Smooth muscle cell (in vitro differentiated cells): ENCODE results near the gene CEP128. TPM values are rescaled to one million over a fixed set of nuclear protein-coding genes. Genes with fewer than 3 reads are reported as not detected.

Experiments
- DNase-seq: peaks from one replicate; lab custom pipeline; 2025; ENCODE audit not compliant: unreplicated experiment; lab: John Stamatoyannopoulos, UW
- H2AFZ ChIP-seq: fragments of 200-600 bp; sonication (generic); 2 replicates; pipeline ENCODE4 v1.6.0; 2016; ENCODE audit warnings: antibody characterized with exemption, low read depth, mild to moderate bottlenecking
- H3F3A ChIP-seq: fragments of 200-600 bp; sonication (generic); 2 replicates; pipeline ENCODE4 v1.6.0; 2017; ENCODE audit warnings: antibody characterized with exemption, low read depth
- H3K27ac ChIP-seq: fragments of 200-600 bp; sonication (generic); 2 replicates; pipeline ENCODE4 v1.5.1; 2016; ENCODE audit warnings: low read depth, mild to moderate bottlenecking
- H3K27me3 ChIP-seq: fragments of 200-600 bp; sonication (generic); 2 replicates; pipeline ENCODE4 v1.6.1; 2016; ENCODE audit warnings: low read depth, mild to moderate bottlenecking
- H3K36me3 ChIP-seq: fragments of 200-600 bp; sonication (generic); 2 replicates; pipeline ENCODE4 v1.5.1; 2016; ENCODE audit warnings: low read depth
- H3K4me1 ChIP-seq: fragments of 200-600 bp; sonication (generic); 2 replicates; pipeline ENCODE4 v1.5.1; 2016; ENCODE audit warnings: low read depth
- H3K4me2 ChIP-seq: fragments of 200-600 bp; sonication (generic); 2 replicates; pipeline ENCODE4 v1.6.0; 2016; ENCODE audit warnings: mild to moderate bottlenecking
- H3K4me3 ChIP-seq: fragments of 200-600 bp; sonication (generic); 2 replicates; pipeline ENCODE4 v1.5.1; 2016; ENCODE audit warnings: mild to moderate bottlenecking
- H3K79me2 ChIP-seq: fragments of 200-600 bp; sonication (generic); 2 replicates; pipeline ENCODE4 v1.6.0; 2016; ENCODE audit warnings: low read depth, mild to moderate bottlenecking
- H3K9ac ChIP-seq: fragments of 200-600 bp; sonication (generic); 2 replicates; pipeline ENCODE4 v1.6.0; 2016; ENCODE audit warnings: low read depth
- H3K9me3 ChIP-seq: fragments of 200-600 bp; sonication (generic); replicated peaks from 2 replicates; pipeline ENCODE4 v1.5.1; 2016; ENCODE audit warnings: low read depth
- H4K20me1 ChIP-seq: fragments of 200-600 bp; sonication (generic); 2 replicates; pipeline ENCODE4 v1.6.0; 2016; ENCODE audit warnings: low read depth
- CTCF ChIP-seq: fragments of 200-600 bp; sonication (generic); IDR thresholded peaks from 2 replicates; pipeline ENCODE4 v1.5.1; 2017; ENCODE audit warnings: borderline replicate concordance, mild to moderate bottlenecking, antibody characterized with exemption; ENCODE audit not compliant: insufficient read depth, poor library complexity, severe bottlenecking
- WGBS: methylation state at CpG from one replicate; pipeline ENCODE4 v1.1.7; 2016; ENCODE audit warnings: low lambda C conversion rate; 5-methylcytosine and 5-hydroxymethylcytosine counted together
- polyA plus RNA-seq: library from polyadenylated mRNA; unstranded; fragments of >200 nt; fragmentation: Nextera tagmentation; extraction: Ambion mirVana; gene quantifications from 2 replicates; pipeline ENCODE4 v1.2.1, GENCODE V29; 2016
- total RNA-seq: library from RNA; depleted of rRNA; stranded (reverse); fragments of >200 nt; gene quantifications from 2 replicates; pipeline ENCODE4 v1.2.3, GENCODE V29; 2014

CEP128 gene
- total and polyA plus RNA-seq, 2 experiments from 2014 or later: 2.7 to 4.4 TPM

GRCh38 chr14:80628547-80628946 lies 313.0 kb downstream of the CEP128 start:
- no peak for DNase-seq
- H3K4me3 ChIP-seq: no peak overlapping the region
- no peak overlapping the region for H3K4me2 ChIP-seq
- no peaks in the 10 kb centered on the region for H3K9me3 ChIP-seq
- no peaks in the 10 kb centered on the region for H4K20me1 ChIP-seq
- H2AFZ ChIP-seq: no peak overlapping the region
- no peaks in the 10 kb centered on the region for H3K36me3 ChIP-seq
- H3K4me1 ChIP-seq: no peaks in the 10 kb centered on the region
- no peaks in the 10 kb centered on the region for H3K27me3 ChIP-seq
- no peak overlapping the region for H3K9ac ChIP-seq
- no peaks in the 10 kb centered on the region for H3K79me2 ChIP-seq
- no peaks in the 10 kb centered on the region for H3F3A ChIP-seq
- H3K27ac ChIP-seq: no peak overlapping the region
- no peak for TF ChIP-seq CTCF
- WGBS: 87% methylated on average over 6 of the region's 6 CpGs

DNA sequence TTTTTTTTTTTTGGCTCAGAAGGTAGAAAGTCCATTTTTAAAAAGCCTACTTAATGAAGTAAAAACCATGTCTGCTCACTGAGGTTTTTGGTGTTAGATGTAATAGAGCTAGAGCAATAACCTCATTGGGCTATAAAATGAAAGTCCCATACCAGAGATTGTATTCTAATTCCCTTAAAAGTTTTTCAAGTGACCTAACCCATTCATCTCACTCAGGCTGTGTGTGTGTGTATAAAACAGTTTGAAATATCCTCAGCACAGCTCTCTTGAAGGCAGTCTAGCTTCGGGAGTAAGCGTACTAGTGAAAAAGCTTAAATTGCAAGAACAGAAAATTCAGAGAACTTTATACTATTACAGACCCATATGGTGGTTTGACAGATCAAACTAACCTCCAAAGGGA lies 313.8 kb downstream of the CEP128 start:
- no peak for DNase-seq
- no peak for TF ChIP-seq CTCF
- Histone ChIP-seq H2AFZ (no peak overlapping the region), H3K4me3 (no peak overlapping the region), H3F3A (no peaks in the 10 kb centered on the region), H4K20me1 (no peaks in the 10 kb centered on the region), H3K27ac (no peak overlapping the region), H3K36me3 (no peaks in the 10 kb centered on the region), H3K9ac (no peak overlapping the region), H3K79me2 (no peaks in the 10 kb centered on the region), H3K9me3 (no peaks in the 10 kb centered on the region), H3K27me3 (no peaks in the 10 kb centered on the region), H3K4me2 (no peak overlapping the region), H3K4me1 (no peaks in the 10 kb centered on the region)
- 86% methylated on average over 2 of the region's 2 CpGs for WGBS

DNA sequence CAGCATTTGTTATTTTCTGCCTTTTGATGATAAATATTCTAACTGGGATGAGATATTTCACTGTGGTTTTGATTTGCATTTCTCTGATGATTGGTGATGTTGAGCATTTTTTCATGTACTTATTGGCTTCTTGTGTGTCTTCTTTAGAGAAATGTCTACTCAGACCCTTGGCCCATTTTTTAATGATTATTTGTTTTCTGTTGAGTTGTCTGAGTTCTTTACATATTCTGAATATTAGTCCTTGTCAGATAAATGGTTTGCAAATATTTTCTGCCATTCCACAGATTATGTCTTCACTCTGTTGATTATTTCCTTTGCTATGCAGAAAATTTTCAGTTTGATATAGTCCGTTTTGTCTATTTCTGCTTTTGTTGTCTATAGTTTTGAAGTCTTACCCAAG lies 317.0 kb downstream of the CEP128 start:
- H3K9ac ChIP-seq: no peak overlapping the region
- 81% methylated on average over 1 of the region's 1 CpG for WGBS
- no peak for DNase-seq

More for the DNA sequence above, 317.0 kb downstream of the CEP128 start:
- H3K9me3 ChIP-seq: no peaks in the 10 kb centered on the region
- H3K4me1 ChIP-seq: no peaks in the 10 kb centered on the region
- no peaks in the 10 kb centered on the region for H3F3A ChIP-seq
- H3K79me2 ChIP-seq: no peaks in the 10 kb centered on the region
- H2AFZ ChIP-seq: no peak overlapping the region
- no peaks in the 10 kb centered on the region for H3K36me3 ChIP-seq
- no peaks in the 10 kb centered on the region for H3K27me3 ChIP-seq
- H3K4me2 ChIP-seq: no peak overlapping the region
- H3K4me3 ChIP-seq: no peak overlapping the region
- H3K27ac ChIP-seq: no peak overlapping the region
- no peak for TF ChIP-seq CTCF
- no peaks in the 10 kb centered on the region for H4K20me1 ChIP-seq
